HG03571 (cell line): ENCODE data around the gene RHOH.

Source experiments
- ATAC-seq: cut with Tn5 transposase; IDR thresholded peaks from one replicate; pipeline ENCODE4 v1.9.1; 2021; ENCODE audit not compliant: unreplicated experiment

The RHOH gene

GRCh38 chr4:40187386-40187906 is 9.4 kb upstream of the RHOH start:
- ATAC-seq = no peak

GRCh38 chr4:40190019-40190418 is 6.8 kb upstream of the RHOH start:
- no peak for ATAC-seq

GRCh38 chr4:40190465-40190864 is 6.4 kb upstream of the RHOH start:
- no peak for ATAC-seq

- no peak for ATAC-seq
These were observed 5.7 kb upstream of the RHOH start for GRCh38 chr4:40190880-40191815.

GRCh38 chr4:40192114-40193015 is 4.5 kb upstream of the RHOH start:
- peak; percentile 37 for ATAC-seq

- peak; percentile 35 for ATAC-seq
These were observed 3.7 kb upstream of the RHOH start for GRCh38 chr4:40193016-40193571.

- peak; percentile 5 for ATAC-seq
These were observed 3.3 kb upstream of the RHOH start for GRCh38 chr4:40193578-40193977.

- no peak for ATAC-seq
These were observed 2.1 kb upstream of the RHOH start for GRCh38 chr4:40194602-40195161.

- ATAC-seq = no peak
These were observed 1.4 kb upstream of the RHOH start for GRCh38 chr4:40195182-40196177.

- no peak for ATAC-seq
These were observed 559 bp upstream of the RHOH start for GRCh38 chr4:40196272-40196671.

GRCh38 chr4:40197879-40198689 is 1.3 kb downstream of the RHOH start:
- no peak for ATAC-seq

- ATAC-seq = no peak
These were observed 2.4 kb downstream of the RHOH start for GRCh38 chr4:40199179-40199670.

GRCh38 chr4:40199999-40200874 is 3.4 kb downstream of the RHOH start:
- peak; percentile 51 for ATAC-seq

- ATAC-seq = no peak
These were observed 4.3 kb downstream of the RHOH start for GRCh38 chr4:40200875-40201801.

- ATAC-seq = no peak
These were observed 5.1 kb downstream of the RHOH start for GRCh38 chr4:40201898-40202297.

GRCh38 chr4:40202474-40202873 is 5.6 kb downstream of the RHOH start:
- no peak for ATAC-seq
